NOMO-1 treated with dmso at 0.1 percent for 144 hours (cell line): ENCODE measurements around the gene DPEP3.
"Not testable (repeated sequence)": the region's sequence is repeated elsewhere in the genome, so short reads cannot be mapped to it uniquely, and the experiment has no call there.

Experiments used
- DNase-seq: peaks from one replicate; lab custom pipeline; 2025; ENCODE audit not compliant: unreplicated experiment; lab: John Stamatoyannopoulos, UW

DPEP3 gene

DNA sequence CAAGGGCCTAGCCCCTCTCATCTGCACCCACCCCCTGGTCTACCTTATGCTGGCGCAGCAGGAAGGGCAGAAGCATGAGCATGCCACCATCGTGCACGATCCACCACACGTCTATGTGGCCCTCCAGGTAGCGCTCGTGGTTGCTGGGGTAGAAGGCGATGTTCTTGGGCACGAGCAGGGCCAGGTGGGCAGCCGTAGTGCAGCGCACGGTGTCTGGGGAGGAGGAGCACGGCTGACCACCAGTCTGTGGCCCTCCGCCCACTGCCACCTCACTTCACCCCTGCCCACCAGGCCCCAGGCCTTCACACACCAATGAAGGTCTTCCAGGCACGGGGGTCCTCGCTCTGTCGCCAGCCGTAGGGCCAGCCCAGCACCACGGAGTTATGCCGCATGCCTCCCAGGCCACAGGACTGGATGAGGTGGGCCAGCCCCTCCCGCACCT is 34.1 kb downstream of the DPEP3 start:
- DNase-seq = no peak

DNA sequence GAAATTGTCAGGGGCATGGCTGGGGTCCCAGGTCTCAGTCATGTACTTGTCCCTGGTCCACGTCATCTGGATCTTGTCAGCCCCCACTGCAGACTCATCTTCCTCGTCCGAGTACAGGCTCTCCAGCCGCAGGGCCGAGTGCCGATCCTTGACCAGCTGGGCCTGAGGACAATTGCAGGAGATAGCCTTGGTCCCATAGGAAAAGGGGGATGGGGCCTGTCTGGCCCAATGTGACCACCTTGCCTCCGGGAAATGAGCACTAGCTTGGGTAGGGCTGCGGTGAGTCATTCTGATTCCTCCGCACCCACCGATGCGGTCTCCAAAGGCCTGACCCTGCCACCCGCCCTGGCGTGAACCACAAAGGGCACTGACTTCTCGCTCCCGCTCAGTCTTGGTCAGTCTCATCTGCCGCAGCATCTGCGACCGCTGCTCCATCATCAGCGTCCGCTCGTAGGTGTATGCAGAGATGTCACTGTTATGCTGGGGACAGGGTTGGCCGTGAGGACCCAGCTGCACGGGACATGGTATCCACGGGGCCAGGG is 34.8 kb downstream of the DPEP3 start:
- no peak for DNase-seq

DNA sequence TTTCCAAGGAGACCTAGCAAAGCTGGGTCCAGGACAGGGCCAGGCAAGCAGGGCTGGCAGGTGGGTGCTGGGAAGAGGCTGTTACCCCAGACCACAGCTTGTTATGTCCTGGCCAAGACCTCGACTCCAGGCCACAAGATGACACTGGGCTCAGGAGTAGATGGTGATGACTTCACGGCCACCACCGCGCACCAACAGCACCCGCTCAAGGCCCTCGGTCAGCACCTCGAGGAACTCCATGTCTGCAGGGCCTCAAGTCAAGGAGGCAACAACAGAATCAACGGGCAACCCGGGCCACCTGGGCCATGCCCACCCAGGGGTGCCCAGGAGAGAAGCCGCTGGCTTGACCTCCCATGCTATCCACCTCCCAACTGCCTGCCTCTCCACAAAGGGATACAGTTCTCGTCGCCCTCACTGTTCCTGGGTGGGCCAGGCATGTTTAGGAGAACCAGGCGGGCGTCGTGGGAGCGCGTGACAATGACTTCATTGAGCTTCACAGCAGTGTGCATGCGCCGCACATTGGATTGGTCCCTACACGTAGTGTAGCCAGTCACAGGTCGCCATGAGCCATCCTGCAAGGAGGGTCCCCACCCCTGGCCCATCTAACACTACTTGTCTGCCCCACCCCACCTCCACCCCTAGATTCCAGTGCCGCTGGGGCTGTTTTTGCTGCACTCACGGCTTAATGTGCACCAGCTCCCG is 35.5 kb downstream of the DPEP3 start:
- DNase-seq = no peak

DNA sequence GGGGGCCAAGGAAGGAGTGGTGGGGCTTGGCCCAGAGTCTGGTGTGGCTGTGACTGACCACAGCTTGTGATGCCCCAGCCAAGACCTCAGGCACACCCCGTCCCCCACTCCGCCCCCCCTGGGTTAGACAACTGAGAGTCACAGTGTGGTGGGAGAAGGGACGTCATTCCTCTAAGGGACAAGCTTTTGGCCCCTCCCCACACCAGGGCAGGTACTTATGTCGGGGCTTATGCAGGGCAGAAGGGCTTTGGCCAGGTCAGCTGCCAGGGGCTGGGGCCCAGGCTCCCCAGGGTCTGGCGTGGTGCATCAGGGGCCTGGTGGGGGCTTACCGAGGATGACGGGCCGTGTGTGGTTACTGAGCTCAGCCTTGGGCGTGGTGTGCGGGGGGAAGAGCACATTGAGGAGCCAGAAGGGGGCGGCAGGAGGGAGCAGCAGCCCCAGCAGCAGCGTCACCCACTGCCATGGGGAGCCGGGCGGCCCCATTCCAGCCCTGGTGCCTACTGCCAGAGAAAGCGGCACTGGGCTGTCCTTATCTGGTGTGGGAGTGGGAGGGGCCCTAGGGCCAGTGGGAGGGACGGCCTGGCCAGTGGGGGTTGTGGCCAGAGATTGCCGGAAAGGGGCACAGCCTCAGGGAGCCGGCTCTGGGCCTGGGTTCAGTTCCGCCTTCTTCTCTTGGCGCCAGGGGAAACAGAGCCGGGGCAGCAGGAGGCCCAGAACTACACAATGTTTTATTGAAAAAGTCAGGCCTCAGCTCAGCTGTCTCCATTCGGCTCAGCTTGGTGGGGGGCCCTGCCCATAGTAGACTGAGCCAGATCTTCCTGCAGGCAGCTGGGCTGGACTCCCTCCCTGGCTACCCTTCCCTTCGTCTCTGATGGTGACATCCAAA is 36.4 kb downstream of the DPEP3 start, which contains the start of gene LCAT:
LCAT (minus strand) TSS at position 502 of the 886 bp plus-strand sequence; CDS start at position 483, 19 bp downstream.
- peak; percentile 42 for DNase-seq

DNA sequence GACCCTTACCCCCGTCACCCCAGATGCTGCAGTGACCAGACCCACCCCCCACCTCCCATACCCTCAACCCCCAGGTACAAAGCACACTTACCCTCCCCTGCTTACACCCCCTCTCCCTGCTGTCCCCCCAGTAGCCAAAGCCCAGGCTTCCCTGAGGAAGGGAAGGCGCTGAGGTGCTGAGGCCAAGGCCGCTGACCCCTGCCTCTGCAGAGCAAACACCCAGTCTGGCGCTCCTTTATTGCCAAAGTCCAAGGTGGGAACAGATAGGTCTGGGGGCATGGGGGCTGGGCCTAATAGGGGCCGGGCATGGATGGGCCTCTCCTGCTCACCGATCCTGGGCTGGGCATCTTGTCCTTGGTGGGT is 37.1 kb downstream of the DPEP3 start:
- DNase-seq = no peak

DNA sequence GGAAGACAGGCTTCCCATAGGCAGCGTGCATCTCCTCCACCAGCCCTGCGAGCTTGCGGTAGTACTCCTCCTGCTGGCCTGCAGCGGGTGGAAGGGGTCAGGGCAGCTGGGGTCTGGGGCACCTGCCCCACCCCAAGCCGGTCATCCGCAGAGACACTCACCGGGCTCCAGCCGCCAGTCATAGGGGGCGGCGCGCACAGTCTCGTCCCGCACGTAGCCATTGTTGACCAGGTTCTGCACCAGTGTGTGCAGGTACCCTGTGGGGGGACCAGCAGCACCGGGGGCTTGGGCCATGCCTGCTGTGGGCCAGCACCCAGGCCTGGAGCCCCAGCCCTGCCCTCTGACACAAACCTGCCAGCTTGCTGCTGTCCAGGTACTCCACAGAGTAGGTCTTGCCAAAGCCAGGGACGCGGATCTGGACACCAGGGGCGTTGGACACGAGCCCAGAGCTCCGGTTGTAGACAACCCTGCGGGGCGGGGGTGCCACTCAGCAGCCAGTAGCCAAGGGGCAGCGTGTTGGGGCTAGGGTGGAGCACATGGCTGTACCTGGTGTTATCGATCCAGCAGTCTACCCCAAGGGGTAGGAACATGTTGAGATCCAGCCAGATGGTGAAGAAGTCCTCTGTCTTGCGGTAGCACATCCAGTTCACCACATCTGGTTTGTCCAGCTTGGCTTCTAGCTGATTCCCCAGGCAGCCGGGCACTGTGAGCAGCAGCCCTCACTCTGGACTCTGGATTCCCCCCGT is 37.6 kb downstream of the DPEP3 start:
- no peak for DNase-seq

DNA sequence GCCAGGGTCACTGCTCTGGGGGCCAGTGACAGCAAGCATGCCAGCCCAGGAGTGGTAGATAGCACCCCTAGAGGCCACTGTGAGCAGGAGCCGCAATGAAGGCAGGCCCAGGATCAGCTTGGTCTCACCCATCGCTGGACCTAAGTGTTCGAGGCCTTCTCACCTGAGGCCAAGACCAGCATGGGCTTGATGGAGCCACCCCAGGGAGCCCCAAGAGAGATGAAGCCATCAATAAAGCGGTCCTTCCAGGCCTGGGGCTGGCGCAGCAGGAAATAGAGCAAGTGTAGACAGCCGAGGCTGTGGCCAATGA is 38.1 kb downstream of the DPEP3 start:
- DNase-seq = no peak

DNA sequence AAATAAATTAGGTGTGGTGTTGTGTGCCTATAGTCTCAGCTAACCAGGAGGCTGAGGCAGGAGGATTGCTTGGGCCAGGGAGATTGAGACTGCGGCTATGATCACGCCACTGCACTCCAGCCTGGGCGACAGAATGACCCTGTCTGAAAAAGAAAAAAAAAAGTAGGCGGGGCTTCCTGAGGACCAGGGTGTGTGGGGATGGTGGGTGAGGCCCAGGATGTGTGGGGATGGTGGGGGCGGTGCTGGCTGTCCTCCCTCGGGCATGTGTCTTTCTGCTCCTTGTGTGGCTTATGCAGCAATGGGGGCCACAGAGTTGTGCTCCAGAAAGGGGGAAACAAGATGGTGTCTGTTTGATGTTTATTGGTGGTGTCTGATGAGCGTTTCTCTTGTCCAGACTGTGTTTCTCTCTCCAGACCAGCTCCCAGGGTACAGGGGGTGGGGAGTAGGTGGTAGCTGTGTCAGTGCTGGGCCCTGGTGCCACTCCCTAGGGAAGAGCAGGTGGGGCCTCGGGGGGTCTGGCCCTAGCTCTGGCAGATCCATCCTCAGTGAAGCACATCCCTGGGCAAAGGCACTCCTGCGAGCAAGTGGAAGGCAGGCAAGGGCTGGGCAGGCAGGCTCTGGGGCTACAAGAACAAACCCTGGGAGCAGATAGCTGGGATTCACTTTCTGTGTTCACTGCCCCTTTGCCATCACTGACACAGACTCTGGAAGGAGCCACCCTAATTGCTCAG is 38.7 kb downstream of the DPEP3 start:
- no peak for DNase-seq

DNA sequence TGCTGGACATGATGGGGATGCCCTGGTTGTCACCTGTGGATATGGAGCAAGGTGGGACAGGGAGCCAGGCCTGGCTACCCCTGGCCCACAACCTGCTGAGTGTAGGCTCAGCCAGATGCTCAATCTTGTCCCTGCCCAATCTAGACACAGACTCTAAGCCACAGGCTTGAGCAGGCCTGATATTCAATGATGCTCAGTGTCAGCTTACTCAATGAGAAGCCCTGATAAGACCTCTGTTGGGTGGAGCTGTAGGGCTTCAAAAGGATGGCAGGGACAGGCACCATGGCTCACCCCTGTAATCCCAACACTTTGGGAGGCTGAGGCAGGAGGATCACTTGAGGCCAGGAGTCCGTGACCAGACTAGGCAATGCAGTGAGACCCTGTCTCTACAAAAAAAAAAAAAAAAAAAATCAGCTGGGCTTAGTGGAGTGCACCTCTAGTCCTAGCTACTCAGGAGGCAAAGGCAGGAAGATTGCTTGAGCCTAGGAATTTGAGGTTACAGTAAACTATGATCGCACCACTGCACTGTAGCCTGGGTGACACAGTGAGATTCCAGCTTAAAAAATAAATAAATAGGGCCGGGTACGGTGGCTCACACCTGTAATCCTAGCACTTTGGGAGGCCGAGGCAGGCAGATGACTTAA is 39.7 kb downstream of the DPEP3 start:
- DNase-seq = no peak

DNA sequence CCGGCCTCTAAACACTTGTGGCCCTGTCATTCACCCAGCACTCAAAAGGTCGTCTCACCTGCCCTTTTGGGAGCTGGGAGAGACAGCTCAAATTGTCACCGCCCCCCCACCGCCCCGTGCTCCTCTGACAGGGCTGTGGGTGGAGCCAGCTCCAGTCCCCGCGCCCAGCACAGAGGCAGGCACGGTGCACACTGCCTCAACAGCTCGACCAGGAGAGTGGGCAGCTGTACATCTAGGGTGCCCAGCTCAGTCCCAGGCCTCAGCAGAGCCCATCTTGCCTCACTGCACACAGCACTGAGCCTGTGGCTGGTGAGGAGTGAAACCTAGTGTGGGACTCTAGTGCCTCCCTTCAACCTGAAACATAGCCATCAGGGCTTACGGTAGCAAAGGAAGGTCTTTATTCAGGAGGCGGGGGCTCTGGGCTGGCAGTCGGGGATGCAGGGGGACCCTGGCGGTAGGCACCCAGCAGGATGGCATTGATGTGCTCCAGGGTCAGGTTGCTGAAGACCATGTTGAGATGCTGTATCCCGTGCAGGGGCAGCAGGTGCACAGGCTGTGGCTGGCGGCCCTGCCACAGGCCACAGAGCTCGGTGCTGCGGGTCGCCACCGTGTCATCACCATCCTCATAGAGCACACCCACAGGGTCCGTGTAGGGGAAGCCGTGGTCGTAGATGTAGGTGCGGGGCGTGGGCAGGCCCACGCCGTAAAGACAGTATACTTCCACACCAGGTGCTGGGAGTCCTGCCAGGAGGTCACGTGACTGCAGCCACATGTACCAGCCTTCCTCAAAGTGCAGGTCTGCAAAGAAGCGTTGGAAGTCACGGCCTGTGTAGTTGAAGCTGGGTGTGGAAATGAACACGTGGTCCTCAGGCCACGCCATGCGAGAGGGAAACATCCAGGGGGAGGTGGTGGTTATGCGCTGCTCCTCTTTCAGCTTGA is 40.5 kb downstream of the DPEP3 start:
- no peak for DNase-seq

DNA sequence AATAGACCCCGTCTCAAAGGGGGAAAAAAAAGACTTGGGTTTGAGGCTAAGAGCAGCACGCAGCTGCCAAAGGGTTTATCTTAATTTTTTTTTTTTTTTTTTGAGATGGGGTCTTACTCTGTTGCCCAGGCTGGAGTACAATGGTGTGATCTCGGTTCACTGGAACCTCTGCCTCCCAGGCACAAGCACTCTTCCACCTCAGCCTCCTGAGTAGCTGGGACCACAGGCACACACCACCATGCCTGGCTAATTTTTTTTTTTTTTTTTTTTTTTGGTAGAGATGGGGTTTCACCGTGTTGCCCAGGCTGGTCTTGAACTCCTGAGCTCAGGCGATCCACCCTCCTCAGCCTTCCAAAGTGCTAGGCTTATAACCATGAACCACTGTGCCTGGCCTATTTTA is 42.6 kb downstream of the DPEP3 start:
- not testable (repeated sequence) for DNase-seq

DNA sequence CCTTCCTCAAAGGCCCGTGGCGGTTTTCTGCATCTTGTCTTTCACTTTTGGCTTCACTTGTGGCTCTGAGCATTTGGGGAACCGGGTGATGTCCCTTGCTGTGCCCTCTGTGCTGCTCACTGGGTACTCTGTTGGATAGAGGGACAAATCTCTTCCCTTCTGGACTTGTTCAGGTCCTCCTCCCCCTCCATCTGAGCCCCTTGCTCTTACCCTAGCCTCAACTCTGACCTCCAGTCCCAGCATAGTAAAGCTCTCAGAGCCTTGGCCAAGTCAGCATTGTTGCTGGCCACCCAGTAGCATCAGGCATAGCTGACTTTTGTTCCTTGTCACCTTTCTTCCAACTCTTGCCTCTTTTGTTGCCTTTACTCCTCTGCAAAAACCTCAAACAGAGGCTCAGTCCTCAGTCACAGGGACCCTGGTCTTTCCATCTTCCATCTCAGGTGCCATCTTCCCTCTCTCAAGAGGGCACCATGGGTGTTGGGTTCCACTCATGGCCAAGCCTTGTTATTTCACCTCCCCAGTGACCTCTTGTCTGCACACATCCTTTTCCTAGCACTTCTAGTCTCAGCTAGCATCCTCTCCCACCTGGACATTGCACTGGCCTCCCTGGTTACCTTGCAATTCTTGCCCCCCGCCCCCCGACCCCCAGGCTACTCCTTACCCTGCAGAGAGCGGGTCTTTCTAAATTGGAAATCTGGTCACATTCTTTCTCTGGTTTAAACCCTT is 43.3 kb downstream of the DPEP3 start:
- peak; percentile 96 for DNase-seq

DNA sequence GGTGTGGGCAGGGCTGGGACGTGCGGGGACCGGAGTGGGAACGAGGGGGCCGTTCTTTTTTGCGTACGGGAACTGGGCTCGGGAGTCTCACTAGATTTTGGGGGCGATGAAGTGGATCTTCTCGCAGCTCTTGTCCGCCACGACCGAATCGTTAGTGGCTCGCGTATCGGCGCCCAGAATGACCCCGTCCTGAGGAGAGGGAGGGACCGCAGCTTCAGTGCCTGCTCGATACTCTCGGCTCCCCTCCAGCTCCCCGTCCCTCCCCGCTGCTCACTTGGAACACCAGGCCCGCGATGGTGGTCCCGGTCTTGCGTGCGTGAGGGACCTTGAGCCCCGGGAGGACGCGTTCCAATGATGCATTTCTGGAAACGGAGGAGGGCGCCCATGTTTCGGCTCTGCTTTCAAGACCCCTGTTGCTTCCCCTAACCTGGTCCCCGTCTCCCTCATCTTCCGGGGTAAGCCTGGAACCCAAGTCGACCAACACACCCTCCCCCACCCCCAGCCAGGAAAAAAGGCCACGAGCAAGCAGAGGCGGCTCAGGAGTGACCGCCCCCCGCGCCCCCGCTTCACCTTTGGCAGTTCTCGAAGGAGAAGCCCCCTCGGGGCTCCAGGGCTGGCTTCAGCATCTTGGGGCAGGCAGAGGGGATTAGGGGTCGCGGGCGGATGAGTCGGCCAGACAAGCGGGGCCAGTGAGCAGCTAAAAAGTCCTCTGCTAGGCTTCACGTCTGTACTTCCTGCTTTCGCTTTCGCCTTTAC is 44.0 kb downstream of the DPEP3 start, which contains the start of gene PSMB10:
PSMB10 (minus strand) TSS at position 727 of the 756 bp plus-strand sequence; CDS start at position 626, 101 bp downstream.
- DNase-seq = peak; percentile 66

DNA sequence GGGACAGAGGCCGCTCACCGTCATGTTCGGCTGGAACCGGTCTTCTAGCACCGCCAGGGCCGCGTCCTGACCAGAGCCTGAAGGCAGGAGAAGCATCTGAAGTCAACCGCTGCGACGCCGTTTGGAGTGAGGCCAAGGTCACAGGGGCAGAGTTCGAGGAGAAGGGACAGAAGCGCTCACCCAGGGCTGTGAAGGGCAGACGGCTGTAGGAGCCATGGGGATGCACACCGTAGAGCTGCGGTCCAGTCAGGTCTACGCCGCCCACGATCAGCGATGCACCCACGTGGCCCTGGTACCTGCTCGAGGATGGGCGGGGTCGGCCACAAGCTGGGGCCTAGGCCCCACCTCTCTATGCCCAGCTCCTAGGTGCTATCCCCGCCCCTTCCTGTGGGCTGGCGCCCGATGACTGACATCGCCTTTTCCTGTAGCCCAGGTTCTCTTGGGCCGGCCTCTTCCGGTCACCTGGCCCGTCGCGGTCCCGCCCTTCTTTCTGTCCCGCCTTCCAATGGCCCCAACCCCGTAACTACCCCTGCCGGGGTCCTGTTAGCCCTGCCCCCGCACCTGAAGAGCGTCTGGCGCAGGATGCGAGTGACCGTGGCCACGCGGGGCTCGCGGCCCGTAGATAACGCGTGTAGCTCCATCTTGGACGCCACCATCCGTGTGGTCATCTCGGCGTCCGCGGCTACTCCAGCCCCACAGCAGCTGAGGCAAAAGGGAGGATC is 44.7 kb downstream of the DPEP3 start:
- DNase-seq = peak; percentile 93

DNA sequence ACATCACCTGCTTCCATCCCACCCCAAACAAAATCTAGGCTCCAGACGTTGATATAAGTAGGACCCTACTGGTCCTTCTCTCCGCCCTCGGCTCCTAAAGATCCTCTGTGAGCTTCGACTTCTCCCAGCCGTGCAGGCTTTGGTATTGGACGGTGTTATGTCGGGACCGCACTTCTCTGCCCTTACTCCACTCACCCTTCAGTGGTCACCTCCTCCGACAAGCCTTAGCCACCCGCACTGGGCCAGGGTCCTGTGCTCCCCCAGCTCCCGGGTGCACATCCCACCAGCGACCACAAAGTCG is 45.2 kb downstream of the DPEP3 start:
- DNase-seq = no peak

DNA sequence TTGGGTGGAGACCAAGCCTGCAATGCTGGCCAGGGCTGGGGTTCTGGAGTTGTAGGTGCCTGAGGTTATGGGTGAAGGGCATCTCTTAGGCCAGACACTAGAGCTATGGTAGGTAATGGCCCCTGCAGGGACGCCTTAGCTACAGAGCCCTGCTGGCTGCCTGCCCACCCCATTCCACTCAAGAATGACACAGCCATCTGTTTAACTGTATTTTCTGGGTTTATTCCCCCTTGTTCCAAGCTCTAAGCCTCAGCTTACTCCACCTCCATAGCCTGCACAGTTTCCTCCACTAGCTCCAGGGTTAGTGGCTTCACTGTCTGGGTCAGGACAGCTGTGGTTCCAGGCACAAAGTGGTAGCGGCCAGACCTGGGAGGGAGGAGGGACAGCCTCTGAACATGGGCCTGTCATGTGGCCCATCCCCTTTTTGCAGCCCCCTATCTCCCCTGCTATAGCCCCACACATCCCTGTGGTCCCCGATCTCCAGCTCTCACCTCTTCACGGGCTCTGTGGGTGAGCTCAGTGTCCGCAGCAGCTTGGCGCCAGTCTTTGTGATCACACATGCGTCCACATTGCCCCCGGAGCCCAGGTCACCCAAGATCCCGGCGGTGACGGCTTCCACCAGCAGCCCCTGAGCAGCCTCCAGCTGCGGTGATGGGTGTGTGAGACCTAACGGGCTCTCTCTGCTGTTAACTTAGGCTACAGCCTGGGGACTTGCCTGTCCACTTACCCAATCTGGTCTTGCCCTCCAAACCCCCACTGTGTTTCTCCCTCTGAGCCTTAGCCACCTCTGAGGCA is 45.8 kb downstream of the DPEP3 start:
- DNase-seq = no peak
